ENCODE results near the gene TADA3.

DNA sequence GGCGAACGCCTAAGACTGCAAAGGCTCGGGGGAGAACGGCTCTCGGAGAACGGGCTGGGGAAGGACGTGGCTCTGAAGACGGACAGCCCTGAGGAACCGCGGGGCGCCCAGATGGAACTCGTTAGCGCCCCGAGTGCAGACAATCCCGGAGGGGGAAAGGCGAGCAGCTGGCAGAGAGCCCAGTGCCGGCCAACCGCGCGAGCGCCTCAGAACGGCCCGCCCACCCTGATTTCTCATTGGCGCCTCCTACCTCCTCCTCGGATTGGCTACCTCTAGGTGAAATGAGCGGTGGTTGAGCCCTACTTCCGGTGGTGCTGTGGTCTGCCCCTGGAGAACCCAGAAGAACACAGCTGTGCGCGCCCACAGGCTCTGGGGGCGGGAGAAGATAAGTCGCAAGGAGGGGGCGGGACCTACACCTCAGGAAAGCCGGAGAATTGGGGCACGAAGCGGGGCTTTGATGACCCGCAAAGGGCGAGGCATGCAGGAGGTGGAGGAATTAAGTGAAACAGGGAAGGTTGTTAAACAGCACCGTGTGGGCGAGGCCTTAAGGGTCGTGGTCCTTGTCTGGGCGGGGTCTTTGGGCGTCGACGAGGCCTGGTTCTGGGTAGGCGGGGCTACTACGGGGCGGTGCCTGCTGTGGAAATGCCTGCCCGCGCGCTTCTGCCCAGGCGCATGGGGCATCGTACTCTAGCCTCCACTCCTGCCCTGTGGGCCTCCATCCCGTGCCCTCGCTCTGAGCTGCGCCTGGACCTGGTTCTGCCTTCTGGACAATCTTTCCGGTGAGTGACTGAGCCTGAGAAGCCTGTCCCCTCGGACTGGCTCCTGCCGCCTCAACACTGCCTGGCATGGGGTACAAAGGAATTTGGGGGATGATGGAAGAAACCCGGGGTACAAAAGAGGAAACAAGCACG is 42.4 kb downstream of the TADA3 start, which contains the start of gene OGG1:
- TF ChIP-seq, protein P1, sequence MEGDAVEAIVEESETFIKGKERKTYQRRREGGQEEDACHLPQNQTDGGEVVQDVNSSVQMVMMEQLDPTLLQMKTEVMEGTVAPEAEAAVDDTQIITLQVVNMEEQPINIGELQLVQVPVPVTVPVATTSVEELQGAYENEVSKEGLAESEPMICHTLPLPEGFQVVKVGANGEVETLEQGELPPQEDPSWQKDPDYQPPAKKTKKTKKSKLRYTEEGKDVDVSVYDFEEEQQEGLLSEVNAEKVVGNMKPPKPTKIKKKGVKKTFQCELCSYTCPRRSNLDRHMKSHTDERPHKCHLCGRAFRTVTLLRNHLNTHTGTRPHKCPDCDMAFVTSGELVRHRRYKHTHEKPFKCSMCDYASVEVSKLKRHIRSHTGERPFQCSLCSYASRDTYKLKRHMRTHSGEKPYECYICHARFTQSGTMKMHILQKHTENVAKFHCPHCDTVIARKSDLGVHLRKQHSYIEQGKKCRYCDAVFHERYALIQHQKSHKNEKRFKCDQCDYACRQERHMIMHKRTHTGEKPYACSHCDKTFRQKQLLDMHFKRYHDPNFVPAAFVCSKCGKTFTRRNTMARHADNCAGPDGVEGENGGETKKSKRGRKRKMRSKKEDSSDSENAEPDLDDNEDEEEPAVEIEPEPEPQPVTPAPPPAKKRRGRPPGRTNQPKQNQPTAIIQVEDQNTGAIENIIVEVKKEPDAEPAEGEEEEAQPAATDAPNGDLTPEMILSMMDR (IDR thresholded peaks at IDR 0.05; ENCODE audit: low read depth, low read length, poor library complexity, severe bottlenecking): peak; percentile 22
- TF ChIP-seq EZH2phosphoT487 (IDR thresholded peaks at IDR 0.05; ENCODE audit: borderline replicate concordance, low read length): no peak

Data from DOHH2 (cell line).